Cardiac fibroblast (primary cell): ENCODE data around the gene SLC11A1.

ENCODE experiments used
- DNase-seq, 2 donors: peaks; one replicate each; pipeline versions ENCODE4 v3.0.0 to v3.0.0-alpha.2; 2010; ENCODE audit warnings: low read depth in 2 of 2
- H3K4me3 ChIP-seq, 2 donors: replicated peaks in 1 of 2; 1 replicate in 1 of 2; 2 replicates in 1 of 2; pipeline ENCODE4 v1.5.1; 2011; ENCODE audit warnings: low read depth in 2 of 2, low read length in 2 of 2, mild to moderate bottlenecking in 2 of 2, moderate library complexity in 1 of 2
- CTCF ChIP-seq: IDR thresholded peaks from one replicate; pipeline ENCODE4 v1.5.1; 2011; ENCODE audit warnings: low read depth, mild to moderate bottlenecking, low read length, inconsistent platforms

SLC11A1 gene

GRCh38 chr2:218381916-218382366 is at the start of gene SLC11A1:
SLC11A1 (plus strand) TSS chr2:218382273; CDS start chr2:218382369, 96 bp downstream.
- DNase-seq, result no peak
- H3K4me3 ChIP-seq, result no peak within 1 kb of the TSS
- no peak for TF ChIP-seq CTCF

GRCh38 chr2:218332288-218332687 is 49.8 kb upstream of the SLC11A1 start:
- no peak for TF ChIP-seq CTCF
- no peak overlapping the region for H3K4me3 ChIP-seq
- no peak for DNase-seq

GRCh38 chr2:218332920-218333645 is 49.0 kb upstream of the SLC11A1 start:
- H3K4me3 ChIP-seq, result no peak overlapping the region
- DNase-seq, result peak in 1 of 2 donors; percentile 41
- no peak for TF ChIP-seq CTCF

- TF ChIP-seq CTCF, result no peak
- no peak overlapping the region for H3K4me3 ChIP-seq
- no peak for DNase-seq
These were observed 47.5 kb upstream of the SLC11A1 start for GRCh38 chr2:218334531-218334930.

- H3K4me3 ChIP-seq, result no peak overlapping the region
- no peak for TF ChIP-seq CTCF
- no peak for DNase-seq
These were observed 41.4 kb upstream of the SLC11A1 start for GRCh38 chr2:218340656-218341055.

- no peak for TF ChIP-seq CTCF
- no peak overlapping the region for H3K4me3 ChIP-seq
- no peak for DNase-seq
These were observed 40.7 kb upstream of the SLC11A1 start for GRCh38 chr2:218341381-218341780.

GRCh38 chr2:218342837-218343236 is 39.2 kb upstream of the SLC11A1 start:
- DNase-seq, result no peak
- TF ChIP-seq CTCF, result no peak
- no peak overlapping the region for H3K4me3 ChIP-seq
